Measurements from ENCODE around the gene SLC7A1. TPM values are rescaled to one million over a fixed set of nuclear protein-coding genes. Genes with fewer than 3 reads are reported as not detected.
A peak's percentile ranks its signal among the peaks of the same experiment; 100 is the strongest.

The SLC7A1 gene
- polyA plus RNA-seq, 1 donor, result 14.6 TPM

DNA sequence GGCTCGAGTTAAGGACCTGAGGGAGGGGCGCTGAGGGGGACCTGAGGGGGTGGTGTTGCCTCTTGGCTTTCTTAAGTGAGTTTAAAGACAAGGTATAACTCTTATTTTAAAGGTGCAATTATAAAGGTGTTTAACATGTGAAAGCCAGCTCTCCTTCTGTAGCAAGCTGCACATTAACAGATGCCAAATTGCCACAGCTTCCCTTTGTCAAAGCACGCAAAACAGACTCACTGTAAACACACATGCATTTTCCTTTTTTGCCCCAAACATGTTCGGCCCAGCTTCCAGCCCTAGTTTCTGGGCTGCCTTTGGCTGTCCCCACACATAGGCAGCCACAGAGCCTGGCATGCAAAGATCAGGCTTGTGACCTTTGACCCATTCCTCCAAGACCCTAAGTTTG, 111.9 kb downstream of the SLC7A1 start:
- H3K27me3 ChIP-seq (ENCODE audit: control insufficient read depth, insufficient read depth, low read length), result peaks cover 7% of the 10 kb centered on the region
- H3K36me3 ChIP-seq (ENCODE audit: control insufficient read depth, insufficient read depth, low read length), result no peaks in the 10 kb centered on the region
- no CpG with 5 or more reads among the region's 4 CpGs for WGBS (ENCODE audit: insufficient coverage, low lambda C conversion rate)
- H3K27ac ChIP-seq (ENCODE audit: low read length), result no peak overlapping the region
- no peak overlapping the region for H3K4me3 ChIP-seq (ENCODE audit: low read length)
- DNase-seq, result no peak
- H3K9me3 ChIP-seq (ENCODE audit: control insufficient read depth, low read depth, low read length), result no peaks in the 10 kb centered on the region
- no peaks in the 10 kb centered on the region for H3K4me1 ChIP-seq (ENCODE audit: control insufficient read depth, insufficient read depth, low read length)

DNA sequence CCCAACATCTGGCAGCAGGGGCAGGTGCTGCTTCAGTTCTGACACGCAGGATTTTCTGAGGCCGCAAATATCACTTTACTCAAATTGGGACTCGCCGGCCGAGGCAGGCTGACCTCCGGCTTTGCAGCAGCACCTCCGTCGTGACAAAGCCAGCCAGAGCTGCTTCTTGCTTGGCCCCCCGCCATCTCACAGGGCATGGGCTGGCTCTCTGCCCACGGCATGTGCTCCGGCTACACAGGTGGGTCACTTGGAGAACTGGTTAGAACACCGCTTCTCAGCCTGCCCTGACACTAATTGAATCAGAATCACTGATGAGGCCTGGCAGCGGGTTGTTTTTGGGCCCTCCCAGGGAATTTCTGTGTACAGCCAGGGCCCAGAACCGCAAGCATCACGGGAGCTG, 112.3 kb downstream of the SLC7A1 start:
- Histone ChIP-seq H3K9me3 (ENCODE audit: control insufficient read depth, low read depth, low read length) (no peaks in the 10 kb centered on the region), H3K27ac (ENCODE audit: low read length) (no peak overlapping the region), H3K4me1 (ENCODE audit: control insufficient read depth, insufficient read depth, low read length) (no peaks in the 10 kb centered on the region), H3K27me3 (ENCODE audit: control insufficient read depth, insufficient read depth, low read length) (peaks cover 4% of the 10 kb centered on the region), H3K36me3 (ENCODE audit: control insufficient read depth, insufficient read depth, low read length) (no peaks in the 10 kb centered on the region), H3K4me3 (ENCODE audit: low read length) (no peak overlapping the region)
- WGBS (ENCODE audit: insufficient coverage, low lambda C conversion rate), result no CpG with 5 or more reads among the region's 15 CpGs
- DNase-seq, result no peak

DNA sequence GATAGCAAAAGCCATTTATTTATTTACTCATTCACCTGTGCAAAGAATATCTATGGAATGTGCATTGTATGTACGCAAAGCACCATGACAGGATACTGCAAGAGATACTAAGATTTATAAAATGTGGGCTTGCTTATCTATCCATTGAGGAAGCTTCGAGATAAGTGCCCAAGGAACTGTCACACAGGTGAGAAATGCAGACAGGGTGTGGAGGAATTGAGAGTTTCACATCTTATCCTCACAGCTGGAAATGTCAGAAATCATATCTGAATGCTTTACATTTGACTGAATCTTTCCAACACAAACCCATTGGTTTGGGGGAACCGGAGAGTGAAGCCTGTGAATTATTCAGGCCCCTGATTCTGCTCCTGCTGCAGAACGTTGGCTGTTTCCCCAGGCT, 113.0 kb downstream of the SLC7A1 start:
- no peaks in the 10 kb centered on the region for H3K4me1 ChIP-seq (ENCODE audit: control insufficient read depth, insufficient read depth, low read length)
- H3K27ac ChIP-seq (ENCODE audit: low read length), result no peak overlapping the region
- H3K4me3 ChIP-seq (ENCODE audit: low read length), result no peak overlapping the region
- no peaks in the 10 kb centered on the region for H3K36me3 ChIP-seq (ENCODE audit: control insufficient read depth, insufficient read depth, low read length)
- no peaks in the 10 kb centered on the region for H3K27me3 ChIP-seq (ENCODE audit: control insufficient read depth, insufficient read depth, low read length)
- no peak for DNase-seq
- H3K9me3 ChIP-seq (ENCODE audit: control insufficient read depth, low read depth, low read length), result no peaks in the 10 kb centered on the region
- WGBS (ENCODE audit: insufficient coverage, low lambda C conversion rate), result no CpG with 5 or more reads among the region's 4 CpGs

DNA sequence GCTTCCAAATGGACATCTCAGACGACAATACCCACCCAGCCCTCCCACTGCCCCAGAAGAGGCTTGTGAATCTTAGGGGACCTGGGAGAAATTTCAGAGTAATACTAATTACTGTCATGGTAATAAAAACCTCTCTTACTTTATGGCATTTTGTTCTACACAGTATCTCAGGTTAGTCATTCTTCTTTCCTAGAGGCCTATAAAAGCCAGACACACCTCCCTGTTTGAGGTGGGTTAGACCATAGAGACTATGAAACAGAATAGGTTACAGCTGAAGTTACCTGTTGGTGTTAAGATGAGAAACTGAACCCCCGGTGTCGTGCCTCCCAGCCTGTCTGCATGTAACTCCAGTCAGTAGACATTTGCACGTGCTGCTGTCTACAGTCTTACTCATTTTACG, 113.9 kb downstream of the SLC7A1 start:
- H3K27ac ChIP-seq (ENCODE audit: low read length), result no peak overlapping the region
- no peaks in the 10 kb centered on the region for H3K4me1 ChIP-seq (ENCODE audit: control insufficient read depth, insufficient read depth, low read length)
- WGBS (ENCODE audit: insufficient coverage, low lambda C conversion rate), result no CpG with 5 or more reads among the region's 5 CpGs
- no peaks in the 10 kb centered on the region for H3K9me3 ChIP-seq (ENCODE audit: control insufficient read depth, low read depth, low read length)
- no peaks in the 10 kb centered on the region for H3K27me3 ChIP-seq (ENCODE audit: control insufficient read depth, insufficient read depth, low read length)
- no peak overlapping the region for H3K4me3 ChIP-seq (ENCODE audit: low read length)
- no peaks in the 10 kb centered on the region for H3K36me3 ChIP-seq (ENCODE audit: control insufficient read depth, insufficient read depth, low read length)
- DNase-seq, result peak in 1 of 2 donors; percentile 24

DNA sequence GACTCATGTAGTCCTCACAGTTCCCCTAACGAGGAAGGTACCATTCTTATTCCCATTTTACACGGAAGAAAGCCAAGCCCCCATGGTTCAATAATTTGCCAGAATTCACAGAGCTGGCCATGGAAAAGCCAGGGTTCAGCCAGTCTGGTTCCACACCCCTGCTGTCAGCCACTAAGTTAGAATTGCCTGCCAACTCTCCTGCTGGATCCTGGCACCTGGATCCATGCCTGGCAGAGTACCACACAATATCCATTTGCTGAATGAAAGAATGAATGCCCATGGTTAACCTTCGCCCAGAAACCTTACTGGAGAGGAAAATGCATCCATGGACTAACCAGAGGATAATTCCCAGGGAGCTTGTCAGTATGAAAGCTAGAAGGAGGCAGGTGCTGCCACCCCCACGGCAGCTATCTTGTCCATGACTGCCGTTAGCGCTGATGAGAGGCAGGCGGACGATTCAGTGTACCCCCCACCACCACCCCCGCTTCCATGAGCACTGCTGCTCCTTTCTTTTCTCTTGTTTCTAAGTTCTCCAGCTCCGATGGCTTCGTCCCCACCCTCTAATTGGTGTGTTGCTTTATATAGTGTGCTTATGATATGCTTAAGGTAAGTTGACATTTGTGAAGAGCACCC, 114.5 kb downstream of the SLC7A1 start:
- Histone ChIP-seq H3K27me3 (ENCODE audit: control insufficient read depth, insufficient read depth, low read length) (no peaks in the 10 kb centered on the region), H3K27ac (ENCODE audit: low read length) (no peak overlapping the region), H3K4me3 (ENCODE audit: low read length) (no peak overlapping the region), H3K36me3 (ENCODE audit: control insufficient read depth, insufficient read depth, low read length) (no peaks in the 10 kb centered on the region), H3K4me1 (ENCODE audit: control insufficient read depth, insufficient read depth, low read length) (no peaks in the 10 kb centered on the region), H3K9me3 (ENCODE audit: control insufficient read depth, low read depth, low read length) (no peaks in the 10 kb centered on the region)
- WGBS (ENCODE audit: insufficient coverage, low lambda C conversion rate), result no CpG with 5 or more reads among the region's 11 CpGs
- no peak for DNase-seq

DNA sequence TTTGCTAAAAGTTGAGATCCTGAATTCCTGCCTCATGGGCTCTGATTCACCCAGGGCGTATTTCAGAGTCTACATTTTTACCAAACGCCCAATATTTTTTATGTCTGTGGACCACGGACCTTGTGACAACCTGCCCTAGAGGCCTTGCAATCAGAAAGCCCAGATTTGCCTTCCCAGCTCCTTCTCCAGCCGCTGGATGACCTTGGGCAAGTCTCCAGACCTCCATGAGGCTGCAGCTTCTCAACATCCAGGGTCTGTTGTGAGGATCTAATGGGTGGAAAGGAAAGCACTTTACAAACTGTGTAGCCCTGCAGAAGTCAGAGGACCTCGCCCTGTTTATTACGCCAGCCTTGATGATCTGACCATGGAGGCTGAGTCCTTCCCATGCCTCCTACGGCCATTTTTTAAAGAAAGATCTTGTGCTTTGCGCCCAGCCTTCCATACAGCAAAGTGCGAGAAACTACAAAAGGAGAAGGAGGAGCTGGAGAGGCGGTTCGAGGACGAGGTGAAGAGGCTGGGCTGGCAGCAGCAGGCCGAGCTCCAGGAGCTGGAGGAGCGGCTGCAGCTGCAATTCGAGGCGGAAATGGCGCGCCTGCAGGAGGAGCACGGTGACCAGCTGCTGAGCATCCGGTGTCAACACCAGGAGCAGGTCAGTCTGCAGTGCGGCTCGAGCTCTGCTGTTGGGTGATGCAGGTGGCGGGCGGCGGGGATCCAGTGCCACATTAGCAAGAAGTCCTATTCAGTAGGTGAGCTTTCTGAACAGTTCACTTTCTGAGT, 115.6 kb downstream of the SLC7A1 start:
- H3K4me3 ChIP-seq (ENCODE audit: low read length), result no peak overlapping the region
- WGBS (ENCODE audit: insufficient coverage, low lambda C conversion rate), result 60% methylated on average over 1 of the region's 25 CpGs
- no peaks in the 10 kb centered on the region for H3K4me1 ChIP-seq (ENCODE audit: control insufficient read depth, insufficient read depth, low read length)
- DNase-seq, result no peak
- no peaks in the 10 kb centered on the region for H3K27me3 ChIP-seq (ENCODE audit: control insufficient read depth, insufficient read depth, low read length)
- H3K36me3 ChIP-seq (ENCODE audit: control insufficient read depth, insufficient read depth, low read length), result no peaks in the 10 kb centered on the region
- H3K9me3 ChIP-seq (ENCODE audit: control insufficient read depth, low read depth, low read length), result no peaks in the 10 kb centered on the region
- H3K27ac ChIP-seq (ENCODE audit: low read length), result no peak overlapping the region

DNA sequence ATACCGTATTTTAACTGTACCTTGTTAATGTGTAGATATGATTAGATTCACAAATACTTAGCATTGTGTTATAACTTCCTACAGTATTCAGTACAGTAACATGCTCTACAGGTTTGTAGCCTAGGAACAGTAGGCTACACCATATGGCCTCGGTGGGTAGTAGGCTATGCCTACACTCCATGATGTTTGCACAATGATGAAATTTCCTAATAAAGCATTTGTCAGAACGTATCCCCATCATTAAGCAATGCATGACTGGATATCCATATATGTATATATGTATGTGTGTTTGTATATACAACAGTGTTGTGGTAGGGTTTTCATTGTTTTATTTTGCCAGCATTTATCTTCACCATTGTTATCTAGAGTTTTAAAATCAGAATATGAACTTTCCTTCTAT, 119.4 kb downstream of the SLC7A1 start:
- Histone ChIP-seq H3K9me3 (ENCODE audit: control insufficient read depth, low read depth, low read length) (no peaks in the 10 kb centered on the region), H3K4me3 (ENCODE audit: low read length) (no peak overlapping the region)

DNA sequence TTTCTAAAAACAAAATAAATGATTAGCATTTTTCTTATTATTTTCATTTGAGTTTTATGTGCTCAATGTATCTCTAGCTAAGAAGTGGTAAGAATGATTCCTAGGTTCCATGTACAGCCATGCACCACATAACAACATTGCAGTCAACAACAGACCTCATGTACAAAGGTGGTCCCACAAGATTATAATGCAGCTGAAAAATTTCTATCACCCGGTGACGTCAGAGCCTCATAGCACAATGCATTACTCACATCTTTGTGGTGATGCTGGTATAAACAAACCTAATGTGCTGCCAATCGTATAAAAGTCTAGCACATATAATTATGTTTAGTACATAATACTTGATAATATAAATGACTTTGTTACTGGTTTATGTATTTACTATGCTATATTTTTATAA, 120.5 kb downstream of the SLC7A1 start:
- WGBS (ENCODE audit: insufficient coverage, low lambda C conversion rate), result no CpG with 5 or more reads among the region's 3 CpGs
- DNase-seq, result no peak
- Histone ChIP-seq H3K9me3 (ENCODE audit: control insufficient read depth, low read depth, low read length) (no peaks in the 10 kb centered on the region), H3K27ac (ENCODE audit: low read length) (no peak overlapping the region), H3K27me3 (ENCODE audit: control insufficient read depth, insufficient read depth, low read length) (no peaks in the 10 kb centered on the region), H3K36me3 (ENCODE audit: control insufficient read depth, insufficient read depth, low read length) (no peaks in the 10 kb centered on the region), H3K4me1 (ENCODE audit: control insufficient read depth, insufficient read depth, low read length) (no peaks in the 10 kb centered on the region), H3K4me3 (ENCODE audit: low read length) (no peak overlapping the region)

More for the DNA sequence above, 119.4 kb downstream of the SLC7A1 start:
- DNase-seq, result no peak
- Histone ChIP-seq H3K36me3 (ENCODE audit: control insufficient read depth, insufficient read depth, low read length) (no peaks in the 10 kb centered on the region), H3K27ac (ENCODE audit: low read length) (no peak overlapping the region), H3K4me1 (ENCODE audit: control insufficient read depth, insufficient read depth, low read length) (no peaks in the 10 kb centered on the region), H3K27me3 (ENCODE audit: control insufficient read depth, insufficient read depth, low read length) (no peaks in the 10 kb centered on the region)
- no CpG with 5 or more reads among the region's 3 CpGs for WGBS (ENCODE audit: insufficient coverage, low lambda C conversion rate)

DNA sequence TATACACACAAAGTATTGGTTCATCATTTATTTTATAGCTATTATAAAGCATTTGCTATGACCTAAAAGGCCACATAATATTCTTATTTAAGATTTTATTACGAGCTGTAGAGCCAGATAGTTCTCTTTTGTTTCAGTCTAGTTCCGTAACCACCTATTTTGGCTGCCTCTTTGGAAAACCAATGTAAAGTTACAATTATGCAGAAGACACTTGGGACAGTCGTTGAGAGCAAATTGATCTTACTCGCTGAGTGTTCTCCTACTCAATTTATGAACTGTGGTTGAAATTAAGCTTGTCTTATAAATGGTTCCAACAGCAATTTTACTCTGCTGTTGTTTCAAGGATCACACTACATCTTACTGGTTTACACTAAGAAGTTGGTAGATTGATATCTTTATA, 122.3 kb downstream of the SLC7A1 start:
- Histone ChIP-seq H3K27ac (ENCODE audit: low read length) (no peak overlapping the region), H3K27me3 (ENCODE audit: control insufficient read depth, insufficient read depth, low read length) (no peaks in the 10 kb centered on the region), H3K9me3 (ENCODE audit: control insufficient read depth, low read depth, low read length) (no peaks in the 10 kb centered on the region), H3K36me3 (ENCODE audit: control insufficient read depth, insufficient read depth, low read length) (no peaks in the 10 kb centered on the region), H3K4me3 (ENCODE audit: low read length) (no peak overlapping the region), H3K4me1 (ENCODE audit: control insufficient read depth, insufficient read depth, low read length) (no peaks in the 10 kb centered on the region)
- 33% methylated on average over 1 of the region's 4 CpGs for WGBS (ENCODE audit: insufficient coverage, low lambda C conversion rate)
- no peak for DNase-seq

DNA sequence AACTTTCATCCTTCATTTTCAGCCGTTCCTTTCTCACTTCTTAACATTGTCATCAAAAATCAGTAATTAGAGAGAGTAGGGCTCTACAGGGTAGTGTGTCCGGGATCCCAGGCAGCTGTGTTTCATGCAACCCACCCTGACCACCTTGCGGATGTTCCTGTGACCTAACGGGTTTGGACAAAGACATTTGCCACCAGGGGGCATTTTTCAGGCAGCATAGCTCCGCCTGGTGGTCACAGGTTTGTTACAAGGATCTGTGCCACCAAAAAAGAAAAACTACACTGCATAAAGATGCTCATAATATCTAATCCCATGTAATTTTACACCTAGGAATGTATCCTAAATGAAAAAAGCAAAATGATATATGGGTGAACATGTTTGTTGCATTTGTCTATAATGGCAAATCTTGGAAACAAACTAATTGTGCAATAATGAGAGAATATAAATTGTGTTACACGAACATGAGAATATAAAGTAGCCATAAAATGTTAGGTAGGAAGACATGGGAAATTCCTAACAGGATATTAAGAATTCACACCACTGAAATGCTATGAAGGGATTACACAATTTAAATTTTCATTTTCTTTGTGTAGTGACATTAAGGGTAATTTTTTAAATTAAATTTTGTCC, 123.0 kb downstream of the SLC7A1 start:
- Histone ChIP-seq H3K4me1 (ENCODE audit: control insufficient read depth, insufficient read depth, low read length) (no peaks in the 10 kb centered on the region), H3K4me3 (ENCODE audit: low read length) (no peak overlapping the region), H3K36me3 (ENCODE audit: control insufficient read depth, insufficient read depth, low read length) (no peaks in the 10 kb centered on the region), H3K9me3 (ENCODE audit: control insufficient read depth, low read depth, low read length) (no peaks in the 10 kb centered on the region), H3K27ac (ENCODE audit: low read length) (no peak overlapping the region), H3K27me3 (ENCODE audit: control insufficient read depth, insufficient read depth, low read length) (no peaks in the 10 kb centered on the region)
- no peak for DNase-seq
- 80% methylated on average over 1 of the region's 6 CpGs for WGBS (ENCODE audit: insufficient coverage, low lambda C conversion rate)
